ENCODE data around the gene AP2A2.

GRCh38 chr11:1055109-1055703 lies 129.5 kb downstream of the AP2A2 start:
- TF ChIP-seq NFIC (IDR thresholded peaks at IDR 0.05) (no peak), USF1 (IDR thresholded peaks at IDR 0.05) (no peak), EP300 (IDR thresholded peaks at IDR 0.05; ENCODE audit: borderline replicate concordance) (no peak), TAF1 (IDR thresholded peaks at IDR 0.05; ENCODE audit: low read depth) (no peak), RAD21 (IDR thresholded peaks at IDR 0.05; ENCODE audit: low read depth) (no peak), TEAD4 (IDR thresholded peaks at IDR 0.05) (no peak), EGR1 (IDR thresholded peaks at IDR 0.05) (no peak), FOXM1 (IDR thresholded peaks at IDR 0.05; ENCODE audit: borderline replicate concordance, low read depth) (no peak), MAX (IDR thresholded peaks at IDR 0.05) (no peak), REST (IDR thresholded peaks at IDR 0.05; ENCODE audit: low read depth) (no peak), CREB1 (IDR thresholded peaks at IDR 0.05; ENCODE audit: low read depth) (no peak), YY1 (IDR thresholded peaks at IDR 0.05; ENCODE audit: low read depth) (no peak), CEBPB (IDR thresholded peaks at IDR 0.05) (no peak), ZBTB7A (IDR thresholded peaks at IDR 0.05; ENCODE audit: low read depth) (no peak)
